OCI-LY1 (cell line): ENCODE results near the gene ATP8A1.

ENCODE experiments used
- CTCF ChIP-seq: fragments of 200-600 bp; sonication (generic), shearing (Covaris generic); IDR thresholded peaks from 2 replicates; pipeline ENCODE4 v1.5.1; 2017; ENCODE audit warnings: mild to moderate bottlenecking, antibody characterized with exemption, low read length, moderate library complexity, mixed read lengths
- EZH2 ChIP-seq: fragments of 200-600 bp; sonication (generic), shearing (Covaris generic); IDR thresholded peaks from 2 replicates; pipeline ENCODE4 v1.8.0; 2017; ENCODE audit warnings: borderline replicate concordance, mixed run types, mild to moderate bottlenecking, antibody characterized with exemption, low read length, moderate library complexity, mixed read lengths

GRCh38 chr4:42473071-42473684 lies 183.7 kb downstream of the ATP8A1 start:
- TF ChIP-seq CTCF (no peak), EZH2 (no peak)
